Tibial artery (tissue), 4 donors: Measurements from ENCODE around the gene LIX1.

Experiments
- DNase-seq, 2 donors: peaks; one replicate each; pipeline ENCODE4 v3.0.0-alpha.2; 2019
- H3K27ac ChIP-seq, 2 donors: fragments of 200-600 bp; sonication (generic) in 1 of 2; 1 replicate in 1 of 2; 2 replicates in 1 of 2; pipeline ENCODE4 v1.5.1; 2018 to 2019; ENCODE audit warnings: mild to moderate bottlenecking in 1 of 2
- H3K27me3 ChIP-seq, 2 donors: fragments of 200-600 bp; sonication (generic) in 1 of 2; one replicate each; pipeline versions ENCODE4 v1.5.1 to v1.6.0; 2016 to 2019
- H3K36me3 ChIP-seq, 3 donors: fragments of 200-600 bp; sonication (generic) in 2 of 3; one replicate each; pipeline ENCODE4 v1.5.1; 2016 to 2019; ENCODE audit warnings: mild to moderate bottlenecking in 2 of 3
- H3K4me1 ChIP-seq, 4 donors: fragments of 200-600 bp; sonication (generic) in 2 of 4; 1 replicate in 3 of 4; 2 replicates in 1 of 4; pipeline ENCODE4 v1.5.1; 2016 to 2019
- H3K4me3 ChIP-seq, 2 donors: fragments of 200-600 bp; sonication (generic) in 1 of 2; 1 replicate in 1 of 2; 2 replicates in 1 of 2; pipeline ENCODE4 v1.5.1; 2018 to 2019; ENCODE audit warnings: mild to moderate bottlenecking in 2 of 2
- H3K9me3 ChIP-seq, 3 donors: fragments of 200-600 bp; sonication (generic) in 1 of 3; one replicate each; pipeline ENCODE4 v1.5.1; 2016 to 2019
- intact Hi-C: fragments of 100-400 bp; cut with DNase I; formaldehyde crosslinking; loops from one replicate; pipeline ENCODE4 v1.15.0; 2023; ENCODE audit warnings: low total_unique reads
- TF ChIP-seq, protein P1 (sequence below), 2 experiments: fragments of 200-600 bp in 1 of 2; fragments of 450-650 bp in 1 of 2; IDR thresholded peaks; one replicate each; pipeline ENCODE4 v1.5.1; 2017 to 2019; ENCODE audit warnings: antibody characterized with exemption in 2 of 2, mild to moderate bottlenecking in 1 of 2, moderate library complexity in 1 of 2

Gene LIX1

DNA sequence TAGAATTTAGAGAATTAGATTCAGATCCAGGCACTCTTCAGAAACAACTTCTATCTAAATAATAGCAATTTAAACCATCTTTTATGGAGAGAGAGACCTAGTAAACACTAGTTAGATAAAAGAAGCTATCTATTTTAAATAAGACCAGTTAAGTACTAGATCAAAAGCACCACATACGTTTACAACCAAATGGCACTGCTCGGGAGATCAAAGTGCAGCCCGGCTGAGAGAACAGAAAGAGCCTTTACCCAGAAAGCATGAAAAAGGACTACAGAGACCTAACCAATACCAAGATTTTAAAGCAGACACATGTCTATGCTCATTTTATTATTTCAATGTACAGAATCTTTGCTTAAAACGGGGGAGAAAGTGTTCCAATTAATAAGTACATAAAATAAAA, 30.8 kb downstream of the LIX1 start:
- H3K4me1 ChIP-seq = no peaks in the 10 kb centered on the region
- intact Hi-C loops = no loop called here
- H3K36me3 ChIP-seq = no peaks in the 10 kb centered on the region
- peaks cover 0 to 5% of the 10 kb centered on the region in 2 donors for H3K27me3 ChIP-seq
- no peaks in the 10 kb centered on the region for H3K9me3 ChIP-seq
- H3K4me3 ChIP-seq = no peak overlapping the region
- H3K27ac ChIP-seq = no peak overlapping the region
- TF ChIP-seq, protein P1, sequence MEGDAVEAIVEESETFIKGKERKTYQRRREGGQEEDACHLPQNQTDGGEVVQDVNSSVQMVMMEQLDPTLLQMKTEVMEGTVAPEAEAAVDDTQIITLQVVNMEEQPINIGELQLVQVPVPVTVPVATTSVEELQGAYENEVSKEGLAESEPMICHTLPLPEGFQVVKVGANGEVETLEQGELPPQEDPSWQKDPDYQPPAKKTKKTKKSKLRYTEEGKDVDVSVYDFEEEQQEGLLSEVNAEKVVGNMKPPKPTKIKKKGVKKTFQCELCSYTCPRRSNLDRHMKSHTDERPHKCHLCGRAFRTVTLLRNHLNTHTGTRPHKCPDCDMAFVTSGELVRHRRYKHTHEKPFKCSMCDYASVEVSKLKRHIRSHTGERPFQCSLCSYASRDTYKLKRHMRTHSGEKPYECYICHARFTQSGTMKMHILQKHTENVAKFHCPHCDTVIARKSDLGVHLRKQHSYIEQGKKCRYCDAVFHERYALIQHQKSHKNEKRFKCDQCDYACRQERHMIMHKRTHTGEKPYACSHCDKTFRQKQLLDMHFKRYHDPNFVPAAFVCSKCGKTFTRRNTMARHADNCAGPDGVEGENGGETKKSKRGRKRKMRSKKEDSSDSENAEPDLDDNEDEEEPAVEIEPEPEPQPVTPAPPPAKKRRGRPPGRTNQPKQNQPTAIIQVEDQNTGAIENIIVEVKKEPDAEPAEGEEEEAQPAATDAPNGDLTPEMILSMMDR (IDR thresholded peaks at IDR 0.05) = no peak
- no peak for DNase-seq

DNA sequence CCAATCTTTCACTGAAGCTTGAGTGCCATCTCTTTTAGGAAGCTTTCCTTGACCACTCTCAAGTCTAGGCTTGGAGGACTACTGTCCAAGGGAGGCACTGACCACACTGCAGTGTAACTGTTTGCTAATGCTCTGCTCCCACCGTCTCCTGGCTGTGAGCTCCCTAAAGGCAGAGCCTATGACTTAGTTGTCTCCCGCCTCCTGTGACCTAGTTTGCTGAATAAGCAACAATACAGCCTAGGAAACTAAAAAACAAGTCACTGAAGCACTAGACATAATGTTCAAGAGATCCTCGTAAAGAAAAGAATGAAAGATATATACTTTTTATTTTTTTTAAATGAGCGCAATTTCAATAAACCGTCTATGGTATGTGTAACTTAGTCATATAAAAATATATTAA, 31.4 kb downstream of the LIX1 start:
- Histone ChIP-seq H3K9me3 (no peaks in the 10 kb centered on the region), H3K27ac (no peak overlapping the region), H3K4me3 (no peak overlapping the region), H3K36me3 (no peaks in the 10 kb centered on the region), H3K4me1 (no peaks in the 10 kb centered on the region), H3K27me3 (peaks cover 0 to 5% of the 10 kb centered on the region in 2 donors)
- intact Hi-C loops = no loop called here
- TF ChIP-seq, protein P1 (IDR thresholded peaks at IDR 0.05) = no peak
- no peak for DNase-seq

DNA sequence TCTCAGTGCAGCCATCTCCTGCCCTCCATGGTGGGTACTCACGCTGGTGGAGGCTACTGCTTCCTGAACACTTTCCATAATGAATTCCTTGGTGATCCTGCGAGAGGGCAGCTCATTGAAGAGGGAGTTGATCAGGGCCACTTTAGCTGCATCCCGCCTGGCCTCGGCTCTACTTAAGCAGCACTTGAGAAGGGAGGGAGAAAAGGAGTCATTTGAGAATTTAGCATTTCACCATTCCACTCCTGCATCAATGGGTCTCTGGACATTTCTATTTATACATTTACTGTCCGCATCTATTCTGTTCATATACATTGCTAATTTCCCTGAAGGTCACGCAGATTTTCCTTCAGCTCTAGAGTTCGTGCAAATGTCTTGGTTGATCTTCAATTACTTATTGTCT, 35.1 kb downstream of the LIX1 start:
- TF ChIP-seq, protein P1 (IDR thresholded peaks at IDR 0.05) = no peak
- DNase-seq = no peak
- Histone ChIP-seq H3K4me1 (no peaks in the 10 kb centered on the region), H3K36me3 (no peaks in the 10 kb centered on the region), H3K27me3 (peaks cover 0 to 5% of the 10 kb centered on the region in 2 donors), H3K9me3 (no peaks in the 10 kb centered on the region), H3K4me3 (no peak overlapping the region), H3K27ac (no peak overlapping the region)
- intact Hi-C loops = no loop called here

DNA sequence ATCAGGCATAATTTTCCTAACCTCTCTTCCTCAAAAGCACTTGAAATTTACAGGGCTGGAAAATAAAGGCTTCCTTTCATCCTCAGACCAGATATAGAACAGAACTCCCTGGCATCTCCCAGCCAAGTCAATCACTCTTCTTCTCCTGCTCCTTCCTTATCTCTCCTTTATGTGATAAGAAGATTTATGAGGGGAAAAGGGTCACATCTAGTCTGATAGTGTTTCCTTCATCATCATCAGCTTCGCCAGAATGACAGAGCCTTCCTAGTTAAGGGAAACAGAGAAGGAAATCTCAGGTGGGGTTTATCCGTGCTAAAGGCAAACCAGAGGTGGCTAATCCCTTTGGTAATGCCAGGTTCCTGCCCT, 36.2 kb downstream of the LIX1 start:
- Histone ChIP-seq H3K36me3 (no peaks in the 10 kb centered on the region), H3K27me3 (peaks cover 0 to 5% of the 10 kb centered on the region in 2 donors), H3K27ac (no peak overlapping the region), H3K4me3 (no peak overlapping the region), H3K9me3 (no peaks in the 10 kb centered on the region), H3K4me1 (no peaks in the 10 kb centered on the region)
- TF ChIP-seq, protein P1 (IDR thresholded peaks at IDR 0.05) = no peak
- intact Hi-C loops = no loop called here
- no peak for DNase-seq

DNA sequence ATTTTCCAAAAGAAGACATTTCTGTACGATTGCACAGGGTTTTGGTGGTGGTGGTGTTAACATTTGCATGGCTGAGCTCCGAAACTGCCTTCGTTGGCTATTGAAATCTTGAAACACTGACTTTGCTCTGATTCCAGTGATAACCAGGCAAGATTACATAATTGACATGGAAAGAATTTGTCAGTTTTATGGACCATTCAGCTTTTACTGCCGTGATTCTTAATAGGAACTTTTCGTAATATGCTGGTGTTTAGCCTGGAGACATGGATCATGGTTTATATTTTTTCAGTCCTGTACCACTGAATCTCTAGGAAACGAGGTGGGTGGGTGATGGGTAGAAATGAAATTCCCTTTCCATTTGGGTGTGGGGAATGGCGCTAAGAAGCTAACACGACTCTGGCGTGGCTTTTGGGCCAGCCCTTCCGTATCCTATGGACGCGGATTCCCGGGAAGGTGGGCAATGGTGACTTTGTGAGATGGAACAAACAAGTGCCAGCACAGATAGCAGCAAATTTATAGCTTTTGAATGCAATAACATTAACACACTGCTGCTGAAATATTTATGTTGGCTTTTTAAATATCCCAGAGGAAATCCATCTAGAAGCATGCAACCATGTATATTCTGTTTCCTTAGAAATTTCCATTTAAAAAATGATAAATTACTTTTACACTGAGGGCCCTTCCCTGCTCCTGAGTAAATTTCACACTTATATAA, 36.8 kb downstream of the LIX1 start:
- Histone ChIP-seq H3K4me3 (no peak overlapping the region), H3K4me1 (no peaks in the 10 kb centered on the region), H3K36me3 (no peaks in the 10 kb centered on the region), H3K27me3 (peaks cover 0 to 2% of the 10 kb centered on the region in 2 donors), H3K27ac (no peak overlapping the region), H3K9me3 (no peaks in the 10 kb centered on the region)
- intact Hi-C loops = no loop called here
- TF ChIP-seq, protein P1 (IDR thresholded peaks at IDR 0.05) = no peak
- no peak for DNase-seq
